SIG-M5 (cell line): ENCODE data around the gene PILRB.

Source experiments
- DNase-seq: peaks from one replicate; lab custom pipeline; 2025; lab: John Stamatoyannopoulos, UW

PILRB gene

DNA sequence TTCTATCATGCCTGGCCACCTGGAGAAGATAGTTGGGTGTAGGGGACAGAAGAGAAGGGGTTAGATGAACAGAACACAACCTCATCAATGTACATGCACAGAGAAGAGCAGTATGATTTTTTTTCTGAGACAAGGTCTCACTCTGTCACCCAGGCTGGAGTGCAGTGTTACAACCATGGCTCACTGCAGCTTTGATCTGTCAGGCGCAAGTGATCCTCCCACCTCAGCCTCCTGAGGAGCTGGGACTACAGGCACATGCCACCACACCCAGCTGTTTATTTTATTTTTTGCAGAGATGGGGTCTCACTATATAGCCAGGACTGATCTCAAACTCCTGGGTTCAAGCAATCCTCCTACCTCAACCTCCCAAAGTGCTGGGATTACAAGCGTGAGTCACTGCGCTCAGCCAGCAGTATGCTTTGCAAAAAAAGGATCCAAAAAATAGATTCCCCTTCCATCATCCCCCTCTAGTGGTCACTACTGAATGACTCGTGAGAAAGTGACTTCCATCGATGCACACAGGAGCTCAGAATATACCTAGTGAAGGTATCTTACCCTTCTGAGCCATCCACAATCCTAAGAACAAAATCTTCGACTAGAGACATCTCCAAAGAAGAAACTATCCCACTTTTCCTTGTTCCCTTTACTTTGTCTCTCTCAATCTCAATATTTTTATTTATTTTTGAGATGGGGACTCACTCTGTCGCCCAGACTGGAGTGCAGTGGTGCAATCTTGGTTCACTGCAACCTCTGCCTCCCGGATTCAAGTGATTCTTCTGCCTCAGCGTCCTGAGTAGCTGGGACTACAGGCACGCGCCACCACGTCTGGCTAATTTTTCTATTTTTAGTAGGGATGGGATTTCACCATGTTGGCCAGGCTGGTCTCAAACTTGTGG is 49.6 kb downstream of the PILRB start:
- DNase-seq: no peak

DNA sequence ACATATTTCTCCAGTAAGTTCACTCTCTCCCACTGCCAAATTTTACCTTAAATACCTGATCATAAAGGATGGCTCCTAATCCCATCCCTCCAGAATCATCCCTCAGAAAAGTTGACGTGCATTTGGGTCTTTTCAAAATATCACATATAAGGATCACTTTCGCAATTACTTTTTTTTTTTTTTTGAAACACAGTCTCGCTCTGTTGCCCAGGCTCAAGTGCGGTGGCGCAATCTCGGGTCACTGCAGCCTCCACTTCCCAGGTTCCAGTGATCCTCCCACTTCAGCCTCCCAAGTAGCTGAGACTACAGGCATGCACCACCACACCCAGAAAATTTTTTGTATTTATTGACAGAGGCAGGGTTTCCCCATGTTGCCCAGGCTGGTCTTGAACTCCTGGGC is 53.2 kb downstream of the PILRB start:
- no peak for DNase-seq

GRCh38 chr7:100413346-100413745 is 55.4 kb downstream of the PILRB start:
- no peak for DNase-seq

DNA sequence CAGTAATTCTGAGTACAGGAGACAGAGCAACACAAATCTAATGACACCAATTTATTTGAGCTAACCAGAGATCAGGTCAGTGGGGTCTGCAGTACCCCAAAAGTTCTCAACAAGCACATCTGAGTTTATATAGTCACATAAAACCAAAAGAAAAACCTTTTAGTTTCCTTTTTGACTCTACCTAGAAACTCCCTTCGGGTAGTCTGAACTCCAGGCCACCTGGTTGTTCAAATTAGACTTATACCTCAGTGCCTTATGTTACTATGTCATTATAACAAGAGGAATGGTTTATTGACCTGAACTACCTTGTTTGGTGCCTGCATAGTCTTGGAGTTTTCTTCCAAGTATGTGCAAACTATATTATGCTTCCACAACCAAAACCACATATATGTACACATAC is 56.0 kb downstream of the PILRB start:
- no peak for DNase-seq

DNA sequence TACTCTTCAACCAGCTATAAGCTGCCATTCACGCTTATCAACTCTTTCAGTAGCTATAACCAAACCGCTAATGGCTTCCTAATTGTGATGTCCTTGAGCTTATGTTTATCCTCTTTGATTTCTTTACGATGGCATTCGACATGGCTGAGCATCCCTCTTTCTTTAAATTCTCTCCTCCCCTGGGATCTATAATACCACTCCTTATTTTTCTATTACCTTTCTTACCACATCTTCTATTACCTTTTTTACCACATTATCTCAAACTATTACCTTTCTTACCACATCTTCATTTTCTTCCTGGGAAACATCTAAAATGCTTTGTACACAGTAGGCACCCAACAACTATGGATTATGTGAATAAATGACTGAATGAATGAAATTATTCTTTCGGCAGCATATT is 57.5 kb downstream of the PILRB start:
- DNase-seq: no peak
